Measurements from ENCODE around the gene PRDM15.

GRCh38 chr21:41874611-41875010, 4.5 kb downstream of the PRDM15 start:
- TF ChIP-seq, protein P1, sequence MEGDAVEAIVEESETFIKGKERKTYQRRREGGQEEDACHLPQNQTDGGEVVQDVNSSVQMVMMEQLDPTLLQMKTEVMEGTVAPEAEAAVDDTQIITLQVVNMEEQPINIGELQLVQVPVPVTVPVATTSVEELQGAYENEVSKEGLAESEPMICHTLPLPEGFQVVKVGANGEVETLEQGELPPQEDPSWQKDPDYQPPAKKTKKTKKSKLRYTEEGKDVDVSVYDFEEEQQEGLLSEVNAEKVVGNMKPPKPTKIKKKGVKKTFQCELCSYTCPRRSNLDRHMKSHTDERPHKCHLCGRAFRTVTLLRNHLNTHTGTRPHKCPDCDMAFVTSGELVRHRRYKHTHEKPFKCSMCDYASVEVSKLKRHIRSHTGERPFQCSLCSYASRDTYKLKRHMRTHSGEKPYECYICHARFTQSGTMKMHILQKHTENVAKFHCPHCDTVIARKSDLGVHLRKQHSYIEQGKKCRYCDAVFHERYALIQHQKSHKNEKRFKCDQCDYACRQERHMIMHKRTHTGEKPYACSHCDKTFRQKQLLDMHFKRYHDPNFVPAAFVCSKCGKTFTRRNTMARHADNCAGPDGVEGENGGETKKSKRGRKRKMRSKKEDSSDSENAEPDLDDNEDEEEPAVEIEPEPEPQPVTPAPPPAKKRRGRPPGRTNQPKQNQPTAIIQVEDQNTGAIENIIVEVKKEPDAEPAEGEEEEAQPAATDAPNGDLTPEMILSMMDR (IDR thresholded peaks at IDR 0.05) = no peak
- TF ChIP-seq POLR2A (IDR thresholded peaks at IDR 0.05) = no peak

All from esophagus squamous epithelium (tissue), 4 donors.